ENCODE results near the gene BMS1.
"Not testable (repeated sequence)": the region's sequence is repeated elsewhere in the genome, so short reads cannot be mapped to it uniquely, and the experiment has no call there.

Gene BMS1

DNA sequence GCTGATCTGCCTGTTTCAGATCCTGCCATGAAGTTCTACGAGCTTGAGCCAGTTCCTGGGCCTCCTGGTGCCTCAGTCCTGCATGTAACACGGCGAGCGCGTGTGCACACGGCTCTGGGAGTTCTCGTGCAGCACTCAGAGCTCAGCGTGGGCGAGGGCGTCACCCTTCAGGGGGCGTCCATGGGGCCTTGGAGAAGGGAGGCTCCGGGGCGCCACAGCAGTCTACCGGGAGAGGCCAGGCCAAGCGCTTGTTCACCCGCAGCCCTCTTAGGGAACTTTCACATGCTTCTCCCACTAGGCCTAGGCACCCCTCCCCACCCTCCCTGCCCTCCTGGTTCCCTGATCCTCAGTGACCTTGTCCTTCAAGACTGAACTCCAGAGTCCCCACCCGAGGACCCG is 83.1 kb downstream of the BMS1 start:
- DNase-seq (ENCODE audit: low spot score), result no peak

GRCh38 chr10:42866115-42866995 is 83.8 kb downstream of the BMS1 start:
- DNase-seq (ENCODE audit: low spot score), result no peak

- no peak for DNase-seq (ENCODE audit: low spot score)
Measured at GRCh38 chr10:42867571-42867970, 85.0 kb downstream of the BMS1 start.

DNA sequence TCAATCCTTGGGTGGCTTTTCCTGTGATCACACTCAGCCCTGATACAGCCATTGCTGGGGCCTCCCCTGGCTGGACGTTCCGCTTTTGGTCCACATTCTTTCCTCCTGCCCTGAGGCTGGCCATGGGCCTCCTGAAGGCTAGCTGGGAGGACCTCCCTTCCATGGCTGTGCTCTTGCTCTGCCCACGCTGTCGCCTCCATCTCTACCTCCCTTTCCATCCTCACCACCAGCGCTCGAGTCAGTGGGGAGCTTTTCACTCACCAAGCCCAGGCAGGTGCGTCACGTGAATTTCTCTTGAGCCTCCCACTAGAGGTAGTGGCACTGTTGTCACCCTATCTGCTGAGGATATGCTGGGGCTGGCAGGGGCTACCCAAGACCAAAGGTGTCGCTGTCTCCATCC is 85.9 kb downstream of the BMS1 start:
- DNase-seq (ENCODE audit: low spot score), result no peak

- DNase-seq (ENCODE audit: low spot score), result no peak
Measured at GRCh38 chr10:42869977-42870350, 87.4 kb downstream of the BMS1 start.

- DNase-seq (ENCODE audit: low spot score), result not testable (repeated sequence)
Measured at GRCh38 chr10:42871138-42871641, 88.6 kb downstream of the BMS1 start.

DNA sequence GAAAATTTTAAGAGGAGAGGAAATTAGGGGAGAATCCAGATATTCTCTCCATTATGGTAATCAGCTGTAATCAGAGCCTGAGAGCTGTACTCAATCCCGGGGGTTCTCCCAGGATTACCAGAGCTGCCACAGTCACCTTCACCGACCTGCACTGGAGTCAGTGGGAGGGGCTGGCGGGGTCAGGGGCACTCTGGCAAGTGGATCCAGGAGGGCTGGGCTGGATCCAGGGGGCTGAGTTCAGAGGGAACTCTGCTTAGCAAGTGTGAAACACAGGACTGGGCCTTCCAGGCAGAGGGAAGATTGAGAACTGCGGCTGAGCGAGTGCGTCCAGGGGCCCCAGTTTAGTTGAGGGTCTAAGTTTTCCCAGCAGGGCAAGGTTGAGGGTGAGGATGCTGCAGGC is 89.2 kb downstream of the BMS1 start:
- no peak for DNase-seq (ENCODE audit: low spot score)

DNA sequence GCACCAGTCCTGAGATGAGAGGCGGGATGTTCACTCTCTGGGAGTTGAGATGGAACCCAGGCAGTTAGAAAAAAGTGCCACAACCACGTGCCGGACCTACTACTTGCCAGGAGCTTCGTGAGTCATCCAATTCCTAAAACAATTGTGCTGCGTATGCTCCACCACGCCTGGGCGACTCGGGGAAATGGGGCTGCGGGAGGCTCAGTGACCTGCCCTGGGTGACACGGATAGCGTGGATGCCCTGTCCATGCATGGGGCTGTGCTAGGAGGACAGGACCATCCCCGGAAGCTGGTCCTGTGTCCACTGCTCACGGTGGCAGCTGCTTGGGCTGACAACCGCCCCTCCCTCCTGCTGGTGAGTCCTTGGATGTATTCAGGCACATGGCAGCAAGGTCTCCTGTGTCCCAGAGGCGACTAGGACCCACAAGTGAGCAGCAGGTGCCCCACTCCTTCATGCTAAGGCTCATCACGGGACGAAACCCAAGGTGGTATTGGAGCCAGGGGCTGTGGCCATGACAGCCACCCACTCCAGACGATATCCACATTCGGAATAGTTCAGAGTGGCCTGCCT is 90.4 kb downstream of the BMS1 start:
- DNase-seq (ENCODE audit: low spot score), result no peak

DNA sequence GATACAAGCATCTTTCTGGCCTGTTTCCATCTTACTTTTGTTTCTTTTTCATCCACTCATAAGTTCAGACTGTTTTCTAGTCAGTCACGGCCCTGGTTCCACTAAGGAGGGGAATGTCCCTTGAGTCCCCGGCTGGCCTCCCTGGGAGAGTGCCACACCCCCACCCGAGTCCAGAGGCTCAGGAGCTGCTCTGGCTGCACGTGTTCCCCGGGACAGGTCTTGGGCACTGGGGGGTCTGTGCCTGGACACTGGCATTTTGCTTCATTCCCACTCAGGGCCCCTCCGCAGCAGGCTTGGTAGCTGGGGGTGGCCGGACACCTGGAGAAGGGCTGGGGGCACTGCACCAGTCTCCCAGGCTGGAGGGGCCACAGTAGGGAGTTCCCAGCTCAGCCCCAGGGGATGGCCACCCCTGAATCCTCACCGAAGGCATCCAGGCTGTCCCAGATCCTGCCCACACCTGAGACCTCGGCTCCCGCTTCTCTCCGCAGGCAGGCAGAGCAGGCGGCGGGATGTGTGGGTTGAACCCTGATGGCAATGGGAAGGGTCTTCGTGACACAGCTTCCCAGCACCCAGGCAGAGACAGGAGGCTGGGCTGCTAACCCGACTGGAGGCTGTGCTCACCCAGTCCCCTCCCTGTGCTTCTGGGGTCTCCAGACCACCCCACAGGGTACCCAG is 92.3 kb downstream of the BMS1 start:
- DNase-seq (ENCODE audit: low spot score), result no peak

DNA sequence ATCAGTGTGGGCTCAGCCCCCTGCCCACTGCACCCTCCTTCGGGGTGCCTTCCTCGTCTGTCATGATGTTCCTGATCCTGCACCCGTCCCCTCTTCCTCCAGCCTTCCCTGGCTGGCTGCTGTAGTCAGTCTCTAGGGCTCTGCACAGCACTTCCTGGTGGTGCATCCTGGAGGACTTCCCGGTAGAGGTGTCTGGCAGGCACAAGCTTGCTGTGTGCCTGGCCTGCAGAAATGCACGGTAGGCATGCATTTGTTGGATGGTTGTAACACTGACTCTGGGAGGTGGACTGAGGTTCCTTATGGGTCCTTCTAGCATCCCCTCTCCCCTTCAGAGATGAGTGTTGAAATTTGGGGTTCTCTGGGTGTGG is 92.8 kb downstream of the BMS1 start:
- DNase-seq (ENCODE audit: low spot score), result no peak

DNA sequence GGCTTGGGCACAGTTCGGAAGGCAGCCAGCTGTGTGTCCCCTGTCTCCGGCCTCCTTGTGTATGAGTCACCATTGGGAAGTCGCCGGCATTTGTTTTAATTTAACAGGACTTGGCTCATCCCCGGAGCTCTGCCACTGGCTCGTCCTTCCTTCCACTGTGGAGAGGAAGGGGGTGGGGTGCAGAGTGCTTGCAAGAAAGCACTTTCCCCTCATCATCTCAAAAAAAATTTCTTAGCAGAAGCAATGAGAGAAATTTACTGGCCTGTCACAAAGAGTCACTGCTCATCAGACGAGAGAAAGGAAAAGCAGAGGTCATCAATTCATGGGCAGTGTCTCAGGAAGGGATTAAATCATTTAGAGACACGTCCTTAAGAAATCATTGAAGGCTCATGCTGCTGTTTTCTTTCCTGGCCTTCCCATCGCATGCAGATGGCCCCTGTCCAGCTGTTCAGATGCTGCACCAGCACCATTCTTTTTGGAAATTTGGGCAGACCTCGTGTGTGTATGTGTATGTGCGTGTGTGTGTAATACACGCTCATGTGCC is 93.3 kb downstream of the BMS1 start:
- no peak for DNase-seq (ENCODE audit: low spot score)

GRCh38 chr10:42876476-42876875 is 93.9 kb downstream of the BMS1 start:
- DNase-seq (ENCODE audit: low spot score), result no peak

GRCh38 chr10:42876945-42877344 is 94.3 kb downstream of the BMS1 start:
- no peak for DNase-seq (ENCODE audit: low spot score)

GRCh38 chr10:42877496-42878030 is 95.0 kb downstream of the BMS1 start:
- DNase-seq (ENCODE audit: low spot score), result no peak

- no peak for DNase-seq (ENCODE audit: low spot score)
Measured at GRCh38 chr10:42878134-42878820, 95.7 kb downstream of the BMS1 start.

- DNase-seq (ENCODE audit: low spot score), result no peak
Measured at GRCh38 chr10:42878821-42879195, 96.2 kb downstream of the BMS1 start.

- DNase-seq (ENCODE audit: low spot score), result no peak
Measured at GRCh38 chr10:42879380-42880254, 97.0 kb downstream of the BMS1 start.

DNA sequence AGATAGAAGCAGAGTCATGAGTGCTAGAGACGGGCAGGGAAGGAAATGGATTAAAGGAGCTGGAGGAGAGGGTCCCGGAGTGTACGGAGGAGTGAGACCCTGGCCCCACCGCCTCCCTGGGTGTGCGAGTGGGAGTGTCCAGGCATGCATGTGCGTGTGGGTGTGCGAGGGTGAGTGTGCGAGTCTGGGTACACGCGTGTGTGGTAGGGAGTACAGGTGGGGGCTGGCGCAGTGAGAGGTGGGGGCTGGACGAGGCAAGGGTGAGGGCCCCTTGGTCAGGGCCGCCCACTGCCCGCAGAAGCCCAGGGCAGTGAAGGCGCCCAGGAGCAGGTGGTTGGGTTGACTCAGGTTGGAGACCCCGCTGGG is 97.6 kb downstream of the BMS1 start:
- no peak for DNase-seq (ENCODE audit: low spot score)

GRCh38 chr10:42882597-42882996 is 100.0 kb downstream of the BMS1 start:
- DNase-seq (ENCODE audit: low spot score), result no peak
